Brain microvascular endothelial cell (primary cell): ENCODE measurements around the gene HSF5.

Experiments
- DNase-seq: peaks from one replicate; pipeline ENCODE4 v3.0.0-alpha.2; 2020
- H3K27ac ChIP-seq: fragments of 250-450 bp; sonication (Bioruptor Pico); 2 replicates; pipeline ENCODE4 v1.5.1; 2020; ENCODE audit warnings: mild to moderate bottlenecking, moderate library complexity
- H3K27me3 ChIP-seq: fragments of 250-450 bp; sonication (Bioruptor Pico); replicated peaks from 2 replicates; pipeline ENCODE4 v1.5.1; 2020; ENCODE audit warnings: mild to moderate bottlenecking
- H3K36me3 ChIP-seq: fragments of 250-450 bp; sonication (Bioruptor Pico); replicated peaks from 2 replicates; pipeline ENCODE4 v1.5.1; 2020; ENCODE audit warnings: mild to moderate bottlenecking
- H3K4me3 ChIP-seq: 2 replicates; pipeline ENCODE4 v1.5.1; 2011; ENCODE audit warnings: low read depth, mild to moderate bottlenecking, control low read depth, low read length, moderate library complexity
- CTCF ChIP-seq: IDR thresholded peaks from 2 replicates; pipeline ENCODE4 v1.5.1; 2011; ENCODE audit warnings: low read depth, mild to moderate bottlenecking, moderate library complexity, low read length, control low read depth, inconsistent platforms; ENCODE audit errors: missing control alignments
- in situ Hi-C: cut with HindIII; loops from 2 replicates; pipeline ENCODE4 v1.10.0; 2017; ENCODE audit warnings: low sequenced_read_pairs, low pct_ligation_motif_present

Gene HSF5

GRCh38 chr17:58384897-58385296 lies 103.3 kb downstream of the HSF5 start:
- H3K36me3 ChIP-seq, result no peaks in the 10 kb centered on the region
- H3K27me3 ChIP-seq, result peaks cover 6% of the 10 kb centered on the region
- no peak for DNase-seq
- H3K27ac ChIP-seq, result no peak overlapping the region
- TF ChIP-seq CTCF, result no peak
- no peak overlapping the region for H3K4me3 ChIP-seq
- in situ Hi-C loops, result no loop called here

GRCh38 chr17:58383892-58384462 lies 104.2 kb downstream of the HSF5 start:
- DNase-seq, result no peak
- H3K27me3 ChIP-seq, result peaks cover 6% of the 10 kb centered on the region
- in situ Hi-C loops, result no loop called here
- no peak for TF ChIP-seq CTCF
- no peak overlapping the region for H3K27ac ChIP-seq
- no peaks in the 10 kb centered on the region for H3K36me3 ChIP-seq
- H3K4me3 ChIP-seq, result no peak overlapping the region

- no peaks in the 10 kb centered on the region for H3K36me3 ChIP-seq
- in situ Hi-C loops, result no loop called here
- H3K27ac ChIP-seq, result no peak overlapping the region
- TF ChIP-seq CTCF, result no peak
- no peak overlapping the region for H3K4me3 ChIP-seq
- no peak for DNase-seq
- no peaks in the 10 kb centered on the region for H3K27me3 ChIP-seq
These were observed 105.4 kb downstream of the HSF5 start for GRCh38 chr17:58382872-58383242.

- no peak for TF ChIP-seq CTCF
- DNase-seq, result no peak
- no peak overlapping the region for H3K4me3 ChIP-seq
- no peaks in the 10 kb centered on the region for H3K27me3 ChIP-seq
- in situ Hi-C loops, result no loop called here
- no peak overlapping the region for H3K27ac ChIP-seq
- H3K36me3 ChIP-seq, result no peaks in the 10 kb centered on the region
These were observed 105.9 kb downstream of the HSF5 start for GRCh38 chr17:58382108-58382871.

GRCh38 chr17:58381124-58382035 lies 106.8 kb downstream of the HSF5 start:
- no peak overlapping the region for H3K27ac ChIP-seq
- no peaks in the 10 kb centered on the region for H3K36me3 ChIP-seq
- no peak overlapping the region for H3K4me3 ChIP-seq
- TF ChIP-seq CTCF, result no peak
- no peaks in the 10 kb centered on the region for H3K27me3 ChIP-seq
- DNase-seq, result no peak
- in situ Hi-C loops, result no loop called here
